SK-N-SH treated with all-trans-retinoic acid at 6 μM for 48 hours (cell line): Measurements from ENCODE around the gene CYP27B1.
A peak's percentile ranks its signal among the peaks of the same experiment; 100 is the strongest.

ENCODE experiments used
- ATAC-seq: fragments of 200-7000 bp; cut with Tn5 transposase; 3 replicates; pipeline ENCODE4 v1.9.1; 2020; ENCODE audit warnings: mild to moderate bottlenecking, moderate library complexity
- ARNTL ChIP-seq: fragments of 450-650 bp; formaldehyde crosslinking; IDR thresholded peaks from 2 replicates; pipeline ENCODE4 v1.5.0; 2020; ENCODE audit warnings: low read depth, mild to moderate bottlenecking, moderate library complexity, borderline replicate concordance
- BACH2 ChIP-seq: fragments of 250-450 bp; sonication (Bioruptor Pico); IDR thresholded peaks from 2 replicates; pipeline ENCODE4 v1.9.0; 2021; ENCODE audit warnings: mild to moderate bottlenecking, borderline replicate concordance
- CREB5 ChIP-seq: fragments of 250-450 bp; sonication (Bioruptor Pico); IDR thresholded peaks from 2 replicates; pipeline ENCODE4 v1.5.1; 2020; ENCODE audit warnings: low read depth, mild to moderate bottlenecking, moderate library complexity
- CSDC2 ChIP-seq: fragments of 250-450 bp; sonication (Bioruptor Pico); IDR thresholded peaks from 2 replicates; pipeline ENCODE4 v1.5.0; 2020; ENCODE audit warnings: mild to moderate bottlenecking, moderate library complexity
- CSRNP3 ChIP-seq: fragments of 250-450 bp; sonication (Bioruptor Pico); IDR thresholded peaks from 2 replicates; pipeline ENCODE4 v1.5.1; 2021; ENCODE audit warnings: mild to moderate bottlenecking, moderate library complexity
- ESRRG ChIP-seq: fragments of 250-450 bp; sonication (Bioruptor Pico); IDR thresholded peaks from 2 replicates; pipeline ENCODE4 v1.6.1; 2021; ENCODE audit warnings: mild to moderate bottlenecking
- ISL1 ChIP-seq: fragments of 250-450 bp; sonication (Bioruptor Pico); IDR thresholded peaks from 2 replicates; pipeline ENCODE4 v2.1.2; 2022; ENCODE audit warnings: mild to moderate bottlenecking, moderate library complexity
- OSR1 ChIP-seq: fragments of 250-450 bp; sonication (Bioruptor Pico); IDR thresholded peaks from 2 replicates; pipeline ENCODE4 v1.8.0; 2022; ENCODE audit warnings: moderate library complexity, mild to moderate bottlenecking, inconsistent platforms
- PATZ1 ChIP-seq: fragments of 250-450 bp; sonication (Bioruptor Pico); IDR thresholded peaks from 2 replicates; pipeline ENCODE4 v1.8.0; 2020; ENCODE audit warnings: mild to moderate bottlenecking, moderate library complexity, borderline replicate concordance
- POU6F1 ChIP-seq: fragments of 250-450 bp; sonication (Bioruptor Pico); IDR thresholded peaks from 2 replicates; pipeline ENCODE4 v1.8.0; 2021; ENCODE audit warnings: low read depth, mild to moderate bottlenecking, moderate library complexity, borderline replicate concordance
- PPARA ChIP-seq: fragments of 250-450 bp; sonication (Bioruptor Pico); IDR thresholded peaks from 2 replicates; pipeline ENCODE4 v1.5.0; 2020; ENCODE audit warnings: mild to moderate bottlenecking, borderline replicate concordance
- RARB ChIP-seq: fragments of 250-450 bp; sonication (Bioruptor Pico); IDR thresholded peaks from 2 replicates; pipeline ENCODE4 v1.8.0; 2021; ENCODE audit warnings: mild to moderate bottlenecking, moderate library complexity
- SNAI2 ChIP-seq: fragments of 250-450 bp; sonication (Bioruptor Pico); IDR thresholded peaks from 2 replicates; pipeline ENCODE4 v1.5.0; 2020; ENCODE audit warnings: mild to moderate bottlenecking, moderate library complexity
- TCF4 ChIP-seq: fragments of 250-450 bp; sonication (Bioruptor Pico); IDR thresholded peaks from 2 replicates; pipeline ENCODE4 v1.8.0; 2021; ENCODE audit warnings: mild to moderate bottlenecking, moderate library complexity, borderline replicate concordance
- TSHZ2 ChIP-seq: fragments of 250-450 bp; sonication (Bioruptor Pico); IDR thresholded peaks from 2 replicates; pipeline ENCODE4 v1.5.0; 2020; ENCODE audit warnings: mild to moderate bottlenecking, moderate library complexity
- ZC3H10 ChIP-seq: fragments of 250-450 bp; sonication (Bioruptor Pico); IDR thresholded peaks from 2 replicates; pipeline ENCODE4 v1.5.1; 2021; ENCODE audit warnings: mild to moderate bottlenecking, moderate library complexity
- ZFP3 ChIP-seq: fragments of 250-450 bp; sonication (Bioruptor Pico); IDR thresholded peaks from 2 replicates; pipeline ENCODE4 v1.5.0; 2020; ENCODE audit warnings: mild to moderate bottlenecking, moderate library complexity
- ZFP30 ChIP-seq: fragments of 450-650 bp; formaldehyde crosslinking; IDR thresholded peaks from 2 replicates; pipeline ENCODE4 v1.5.0; 2022; ENCODE audit warnings: mild to moderate bottlenecking, moderate library complexity
- ZNF565 ChIP-seq: fragments of 450-650 bp; formaldehyde crosslinking; conservative IDR thresholded peaks from 2 replicates; pipeline ENCODE4 v1.5.0; 2020; ENCODE audit warnings: low read depth, mild to moderate bottlenecking, moderate library complexity
- ZNF70 ChIP-seq: fragments of 450-650 bp; formaldehyde crosslinking; IDR thresholded peaks from 2 replicates; pipeline ENCODE4 v1.5.0; 2020; ENCODE audit warnings: mild to moderate bottlenecking, moderate library complexity
- ZNF8 ChIP-seq: fragments of 450-650 bp; formaldehyde crosslinking; IDR thresholded peaks from 2 replicates; pipeline ENCODE4 v1.5.0; 2020; ENCODE audit warnings: mild to moderate bottlenecking, moderate library complexity

Gene CYP27B1

GRCh38 chr12:57736741-57737466 is 30.0 kb downstream of the CYP27B1 start:
- ATAC-seq = no peak
- TF ChIP-seq PATZ1 (CRISPR knock-in tag) (no peak), ARNTL (CRISPR knock-in tag) (no peak), TCF4 (CRISPR knock-in tag) (no peak), SNAI2 (no peak), ZFP30 (no peak), ZNF565 (CRISPR knock-in tag) (no peak), RARB (no peak), TSHZ2 (CRISPR knock-in tag) (no peak), ZFP3 (CRISPR knock-in tag) (no peak), ISL1 (CRISPR knock-in tag) (no peak), ZNF70 (CRISPR knock-in tag) (no peak), CREB5 (CRISPR knock-in tag) (no peak), CSRNP3 (CRISPR knock-in tag) (no peak), ZC3H10 (no peak), ESRRG (CRISPR knock-in tag) (no peak), PPARA (no peak)

- peak; percentile 78 for ATAC-seq
Measured at GRCh38 chr12:57735952-57736740, 30.7 kb downstream of the CYP27B1 start.

GRCh38 chr12:57735198-57735855 is 31.6 kb downstream of the CYP27B1 start:
- TF ChIP-seq ZFP3 (CRISPR knock-in tag) = no peak
- no peak for TF ChIP-seq CREB5 (CRISPR knock-in tag)
- no peak for TF ChIP-seq CSDC2 (CRISPR knock-in tag)
- TF ChIP-seq ZNF565 (CRISPR knock-in tag) = no peak
- no peak for TF ChIP-seq ARNTL (CRISPR knock-in tag)
- no peak for TF ChIP-seq ESRRG (CRISPR knock-in tag)
- TF ChIP-seq POU6F1 (CRISPR knock-in tag) = no peak
- no peak for TF ChIP-seq BACH2 (CRISPR knock-in tag)
- TF ChIP-seq PPARA = no peak
- TF ChIP-seq ZNF70 (CRISPR knock-in tag) = no peak
- no peak for TF ChIP-seq TCF4 (CRISPR knock-in tag)
- no peak for TF ChIP-seq ZC3H10
- no peak for TF ChIP-seq CSRNP3 (CRISPR knock-in tag)
- TF ChIP-seq ZFP30 = no peak
- TF ChIP-seq OSR1 (CRISPR knock-in tag) = no peak
- TF ChIP-seq ZNF8 (CRISPR knock-in tag) = no peak
- ATAC-seq = no peak; the same call in 1 of the 3 replicates

More at GRCh38 chr12:57735952-57736740, 30.7 kb downstream of the CYP27B1 start:
- no peak for TF ChIP-seq ZC3H10
